Activated CD8-positive, alpha-beta T cell treated with anti-CD3 and anti-CD28 coated beads, Interleukin-2, amount 10 ng/mL, durations not matched to agents 7 days and 5 days (primary cell): ENCODE data around the gene PTPN13. TPM values are rescaled to one million over a fixed set of nuclear protein-coding genes. Genes with fewer than 3 reads are reported as not detected.

Experiments
- ATAC-seq: fragments of 150-1000 bp; cut with Tn5 transposase; one replicate; pipeline ENCODE4 v1.10.0; 2021; ENCODE audit warnings: moderate library complexity
- CTCF ChIA-PET: fragments of 350-600 bp; sonication (Branson Sonifier 250); formaldehyde crosslinking; loops from one replicate; lab custom pipeline; 2021; ENCODE audit warnings: antibody characterized with exemption; lab: Charles Lee
- POLR2A ChIA-PET: fragments of 350-600 bp; sonication (Branson Sonifier 250); formaldehyde crosslinking; loops from one replicate; lab custom pipeline; 2021; ENCODE audit warnings: antibody characterized with exemption; lab: Charles Lee
- DNase-seq: peaks from one replicate; pipeline ENCODE4 v3.0.0-alpha.2; 2020
- H3K27ac Mint-ChIP-seq: one replicate; pipeline ENCODE4 v1.8.0; 2021; ENCODE audit warnings: mild to moderate bottlenecking, mixed read lengths
- H3K27me3 Mint-ChIP-seq: one replicate; pipeline ENCODE4 v1.8.0; 2021; ENCODE audit warnings: low read depth, mixed read lengths
- H3K36me3 Mint-ChIP-seq: one replicate; pipeline ENCODE4 v1.8.0; 2021; ENCODE audit warnings: low read depth, mixed read lengths
- H3K4me1 Mint-ChIP-seq: one replicate; pipeline ENCODE4 v1.8.0; 2021; ENCODE audit warnings: low read depth, mixed read lengths
- H3K4me3 Mint-ChIP-seq: one replicate; pipeline ENCODE4 v1.8.0; 2021; ENCODE audit warnings: mild to moderate bottlenecking, mixed read lengths
- H3K9me3 Mint-ChIP-seq: one replicate; pipeline ENCODE4 v1.8.0; 2022; ENCODE audit warnings: mixed read lengths; ENCODE audit not compliant: insufficient read depth
- total RNA-seq, 2 experiments: library from RNA; stranded (reverse); gene quantifications; one replicate each; pipeline ENCODE4 v1.2.3, GENCODE V29; 2021

The PTPN13 gene
- total RNA-seq, 2 experiments from 2014 or later: 0.08 to 0.16 TPM

GRCh38 chr4:86857341-86858052, 263.4 kb downstream of the PTPN13 start:
- Mint-ChIP-seq H3K9me3 (no peaks in the 10 kb centered on the region), H3K27ac (no peak overlapping the region), H3K27me3 (no peaks in the 10 kb centered on the region), H3K4me3 (no peak overlapping the region), H3K36me3 (no peaks in the 10 kb centered on the region), H3K4me1 (no peaks in the 10 kb centered on the region)
- DNase-seq (no peak), ATAC-seq (no peak)
- ChIA-PET POLR2A (no interaction called here), CTCF (no interaction called here)

Other genes with a start within 250 kb of the PTPN13 start
- gene MAPK10, start 234.3 kb upstream of the PTPN13 start, total RNA-seq: not detected